Measurements from ENCODE around the gene PRRT1B.

PRRT1B gene

GRCh38 chr9:131601683-131602181 is 56.4 kb downstream of the PRRT1B start:
- Histone ChIP-seq H3K9ac (ENCODE audit: low read length in 2 of 2) (no peak overlapping the region), H3K4me3 (ENCODE audit: low read length in 2 of 2) (no peak overlapping the region), H3K36me3 (ENCODE audit: control insufficient read depth in 2 of 2, insufficient read depth in 2 of 2, low read length in 2 of 2) (peaks cover 39 to 50% of the 10 kb centered on the region in 2 donors), H3K4me1 (ENCODE audit: control insufficient read depth, insufficient read depth, low read length) (peaks cover 5% of the 10 kb centered on the region), H3K27me3 (ENCODE audit: control insufficient read depth in 1 of 2, insufficient read depth in 2 of 2, low read length in 2 of 2) (no peaks in the 10 kb centered on the region), H3K9me3 (ENCODE audit: control insufficient read depth in 2 of 2, low read length in 2 of 2) (no peaks in the 10 kb centered on the region), H3K27ac (ENCODE audit: low read length) (no peak overlapping the region)

DNA sequence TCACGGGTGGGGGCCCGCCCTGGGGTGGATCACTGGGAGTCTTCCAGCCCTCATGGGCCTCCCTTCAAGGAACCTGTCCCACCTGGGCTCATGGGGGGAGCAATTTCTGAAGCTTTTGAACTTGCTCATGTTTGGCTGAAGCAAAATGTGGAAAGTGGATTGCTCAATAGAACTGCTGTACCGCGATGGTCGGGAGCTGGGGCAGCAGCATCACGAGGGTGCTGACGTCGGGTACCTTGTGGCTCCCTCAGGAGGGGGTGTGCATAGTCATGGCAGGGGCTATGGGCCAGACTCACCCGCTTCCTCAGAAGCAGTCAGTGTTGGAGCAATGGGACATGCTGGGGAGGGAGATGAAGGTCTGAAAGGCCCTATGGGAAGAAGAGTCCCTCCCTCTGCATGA is 57.9 kb downstream of the PRRT1B start:
- Histone ChIP-seq H3K4me3 (ENCODE audit: low read length in 2 of 2) (no peak overlapping the region), H3K4me1 (ENCODE audit: control insufficient read depth, insufficient read depth, low read length) (peaks cover 20% of the 10 kb centered on the region), H3K27ac (ENCODE audit: low read length) (no peak overlapping the region), H3K9me3 (ENCODE audit: control insufficient read depth in 2 of 2, low read length in 2 of 2) (no peaks in the 10 kb centered on the region), H3K36me3 (ENCODE audit: control insufficient read depth in 2 of 2, insufficient read depth in 2 of 2, low read length in 2 of 2) (peaks cover 30 to 37% of the 10 kb centered on the region in 2 donors), H3K9ac (ENCODE audit: low read length in 2 of 2) (no peak overlapping the region), H3K27me3 (ENCODE audit: control insufficient read depth in 1 of 2, insufficient read depth in 2 of 2, low read length in 2 of 2) (no peaks in the 10 kb centered on the region)

GRCh38 chr9:131603711-131604439 is 58.6 kb downstream of the PRRT1B start:
- peaks cover 27% of the 10 kb centered on the region for H3K4me1 ChIP-seq (ENCODE audit: control insufficient read depth, insufficient read depth, low read length)
- H3K27me3 ChIP-seq (ENCODE audit: control insufficient read depth in 1 of 2, insufficient read depth in 2 of 2, low read length in 2 of 2), result no peaks in the 10 kb centered on the region
- no peak overlapping the region for H3K9ac ChIP-seq (ENCODE audit: low read length in 2 of 2)
- H3K36me3 ChIP-seq (ENCODE audit: control insufficient read depth in 2 of 2, insufficient read depth in 2 of 2, low read length in 2 of 2), result peaks cover 26 to 33% of the 10 kb centered on the region in 2 donors
- no peak overlapping the region for H3K27ac ChIP-seq (ENCODE audit: low read length)
- no peaks in the 10 kb centered on the region for H3K9me3 ChIP-seq (ENCODE audit: control insufficient read depth in 2 of 2, low read length in 2 of 2)
- H3K4me3 ChIP-seq (ENCODE audit: low read length in 2 of 2), result no peak overlapping the region

GRCh38 chr9:131605770-131606590 is 60.7 kb downstream of the PRRT1B start:
- Histone ChIP-seq H3K36me3 (ENCODE audit: control insufficient read depth in 2 of 2, insufficient read depth in 2 of 2, low read length in 2 of 2) (peaks cover 21 to 25% of the 10 kb centered on the region in 2 donors), H3K27me3 (ENCODE audit: control insufficient read depth in 1 of 2, insufficient read depth in 2 of 2, low read length in 2 of 2) (no peaks in the 10 kb centered on the region)

DNA sequence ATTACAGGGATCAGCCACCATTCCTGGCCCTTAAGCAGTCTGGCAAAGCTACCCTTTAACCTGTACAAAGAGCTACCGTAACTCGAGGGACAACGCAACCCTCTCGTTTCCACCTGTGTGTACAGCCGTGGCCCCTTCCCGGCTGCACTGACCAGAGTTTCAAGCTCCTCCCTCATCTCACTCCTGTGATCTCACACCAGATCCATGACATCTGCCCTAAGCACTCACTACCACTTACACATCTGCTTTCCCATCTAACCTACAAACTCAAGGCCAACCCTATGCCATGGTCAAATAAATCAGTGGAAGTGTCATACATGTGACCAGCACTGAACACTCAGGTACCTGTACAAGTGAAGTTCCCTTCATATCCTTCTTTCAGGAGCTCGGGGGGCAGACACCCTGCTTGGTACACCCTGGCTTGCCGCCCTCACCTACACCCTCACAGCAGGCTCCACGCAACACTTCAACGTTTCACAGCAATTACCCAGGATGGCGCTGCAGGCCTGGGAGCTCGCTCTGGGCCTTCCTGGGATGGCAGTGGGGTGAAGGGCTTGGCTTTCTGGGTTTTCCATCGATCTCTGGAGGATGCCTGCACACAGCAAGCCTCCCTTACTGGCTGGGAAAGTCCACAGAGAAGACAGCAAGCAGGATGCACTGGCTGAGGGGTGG is 61.7 kb downstream of the PRRT1B start:
- Histone ChIP-seq H3K27me3 (ENCODE audit: control insufficient read depth in 1 of 2, insufficient read depth in 2 of 2, low read length in 2 of 2) (no peaks in the 10 kb centered on the region), H3K36me3 (ENCODE audit: control insufficient read depth in 2 of 2, insufficient read depth in 2 of 2, low read length in 2 of 2) (peaks cover 15 to 20% of the 10 kb centered on the region in 2 donors), H3K27ac (ENCODE audit: low read length) (peak overlapping the region; percentile 75), H3K4me1 (ENCODE audit: control insufficient read depth, insufficient read depth, low read length) (peaks cover 48% of the 10 kb centered on the region), H3K9ac (ENCODE audit: low read length in 2 of 2) (peak overlapping the region in 1 of 2 donors; percentile 21), H3K4me3 (ENCODE audit: low read length in 2 of 2) (no peak overlapping the region), H3K9me3 (ENCODE audit: control insufficient read depth in 2 of 2, low read length in 2 of 2) (no peaks in the 10 kb centered on the region)

More at GRCh38 chr9:131605770-131606590, 60.7 kb downstream of the PRRT1B start:
- no peak overlapping the region for H3K4me3 ChIP-seq (ENCODE audit: low read length in 2 of 2)
- H3K4me1 ChIP-seq (ENCODE audit: control insufficient read depth, insufficient read depth, low read length), result peaks cover 48% of the 10 kb centered on the region
- no peak overlapping the region for H3K27ac ChIP-seq (ENCODE audit: low read length)
- H3K9ac ChIP-seq (ENCODE audit: low read length in 2 of 2), result no peak overlapping the region
- no peaks in the 10 kb centered on the region for H3K9me3 ChIP-seq (ENCODE audit: control insufficient read depth in 2 of 2, low read length in 2 of 2)

- H3K4me3 ChIP-seq (ENCODE audit: low read length in 2 of 2), result no peak overlapping the region
- peaks cover 15 to 22% of the 10 kb centered on the region in 2 donors for H3K36me3 ChIP-seq (ENCODE audit: control insufficient read depth in 2 of 2, insufficient read depth in 2 of 2, low read length in 2 of 2)
- no peaks in the 10 kb centered on the region for H3K27me3 ChIP-seq (ENCODE audit: control insufficient read depth in 1 of 2, insufficient read depth in 2 of 2, low read length in 2 of 2)
- H3K27ac ChIP-seq (ENCODE audit: low read length), result peak overlapping the region; percentile 75
- no peaks in the 10 kb centered on the region for H3K9me3 ChIP-seq (ENCODE audit: control insufficient read depth in 2 of 2, low read length in 2 of 2)
- peaks cover 48% of the 10 kb centered on the region for H3K4me1 ChIP-seq (ENCODE audit: control insufficient read depth, insufficient read depth, low read length)
- H3K9ac ChIP-seq (ENCODE audit: low read length in 2 of 2), result no peak overlapping the region
Measured at GRCh38 chr9:131607591-131607990, 62.3 kb downstream of the PRRT1B start.

GRCh38 chr9:131608493-131609037 is 63.2 kb downstream of the PRRT1B start:
- peaks cover 48% of the 10 kb centered on the region for H3K4me1 ChIP-seq (ENCODE audit: control insufficient read depth, insufficient read depth, low read length)
- H3K27ac ChIP-seq (ENCODE audit: low read length), result peak overlapping the region; percentile 75
- H3K9ac ChIP-seq (ENCODE audit: low read length in 2 of 2), result peak overlapping the region; percentile 19 to 60
- no peaks in the 10 kb centered on the region for H3K27me3 ChIP-seq (ENCODE audit: control insufficient read depth in 1 of 2, insufficient read depth in 2 of 2, low read length in 2 of 2)
- H3K36me3 ChIP-seq (ENCODE audit: control insufficient read depth in 2 of 2, insufficient read depth in 2 of 2, low read length in 2 of 2), result peaks cover 13 to 17% of the 10 kb centered on the region in 2 donors
- H3K9me3 ChIP-seq (ENCODE audit: control insufficient read depth in 2 of 2, low read length in 2 of 2), result no peaks in the 10 kb centered on the region
- H3K4me3 ChIP-seq (ENCODE audit: low read length in 2 of 2), result peak overlapping the region; percentile 20 to 65
